GM23338 (cell line): ENCODE results near the gene TRPM1. TPM values are rescaled to one million over a fixed set of nuclear protein-coding genes. Genes with fewer than 3 reads are reported as not detected.

Experiments
- ATAC-seq: fragments of 200-7000 bp; cut with Tn5 transposase; 3 replicates; pipeline ENCODE4 v1.9.1; 2020
- DNase-seq: peaks from one replicate; pipeline ENCODE4 v3.0.0-alpha.2; 2015; ENCODE audit warnings: low spot score
- H2AFZ ChIP-seq: fragments of 200-600 bp; sonication (generic); 2 replicates; pipeline ENCODE4 v1.8.0; 2016; ENCODE audit warnings: antibody characterized with exemption, mild to moderate bottlenecking, moderate library complexity
- H3F3A ChIP-seq: fragments of 200-600 bp; sonication (generic); replicated peaks from 2 replicates; pipeline ENCODE4 v1.8.0; 2017; ENCODE audit warnings: antibody characterized with exemption, mixed run types, low read depth
- H3K27ac ChIP-seq: fragments of 200-600 bp; sonication (generic); 2 replicates; pipeline ENCODE4 v1.6.1; 2016; ENCODE audit warnings: low read depth
- H3K27me3 ChIP-seq: fragments of 200-600 bp; sonication (generic); 2 replicates; pipeline ENCODE4 v1.8.0; 2016; ENCODE audit warnings: mild to moderate bottlenecking, mixed run types, moderate library complexity; ENCODE audit not compliant: insufficient read depth
- H3K36me3 ChIP-seq: fragments of 200-600 bp; sonication (generic); 2 replicates; pipeline ENCODE4 v1.8.0; 2016; ENCODE audit warnings: mild to moderate bottlenecking; ENCODE audit not compliant: insufficient read depth
- H3K4me1 ChIP-seq: fragments of 200-600 bp; sonication (generic); 2 replicates; pipeline ENCODE4 v1.8.0; 2016; ENCODE audit warnings: mild to moderate bottlenecking, moderate library complexity; ENCODE audit not compliant: insufficient read depth
- H3K4me2 ChIP-seq: fragments of 200-600 bp; sonication (generic); 2 replicates; pipeline ENCODE4 v1.7.1; 2017; ENCODE audit warnings: mixed run types
- H3K4me3 ChIP-seq: fragments of 200-600 bp; sonication (generic); 2 replicates; pipeline ENCODE4 v1.6.1; 2016; ENCODE audit warnings: mixed run types
- H3K79me2 ChIP-seq: fragments of 200-600 bp; sonication (generic); replicated peaks from 2 replicates; pipeline ENCODE4 v1.8.0; 2017; ENCODE audit warnings: mild to moderate bottlenecking; ENCODE audit not compliant: insufficient read depth
- H3K9me2 ChIP-seq: fragments of 200-600 bp; sonication (generic); 2 replicates; pipeline ENCODE4 v1.8.0; 2017; ENCODE audit not compliant: insufficient read depth
- H4K20me1 ChIP-seq: fragments of 200-600 bp; sonication (generic); replicated peaks from 2 replicates; pipeline ENCODE4 v1.8.0; 2017; ENCODE audit warnings: mild to moderate bottlenecking; ENCODE audit not compliant: insufficient read depth
- H3K27ac Mint-ChIP-seq: 2 replicates; pipeline ENCODE4 v1.8.0; 2020; ENCODE audit warnings: inconsistent platforms, mild to moderate bottlenecking, moderate library complexity, mixed read lengths
- H3K27me3 Mint-ChIP-seq: 3 replicates; pipeline ENCODE4 v1.8.0; 2022; ENCODE audit warnings: low read depth, mild to moderate bottlenecking, moderate library complexity, mixed read lengths, inconsistent platforms; ENCODE audit not compliant: insufficient read depth, poor library complexity
- H3K36me3 Mint-ChIP-seq: 3 replicates; pipeline ENCODE4 v1.8.0; 2021; ENCODE audit warnings: low read depth, mild to moderate bottlenecking, inconsistent platforms, moderate library complexity, mixed read lengths
- H3K4me1 Mint-ChIP-seq: 3 replicates; pipeline ENCODE4 v1.8.0; 2020; ENCODE audit warnings: mild to moderate bottlenecking, inconsistent platforms, mixed read lengths
- H3K4me3 Mint-ChIP-seq: 3 replicates; pipeline ENCODE4 v1.8.0; 2021; ENCODE audit warnings: moderate library complexity, mild to moderate bottlenecking, inconsistent platforms, mixed read lengths
- H3K9me3 Mint-ChIP-seq: 3 replicates; pipeline ENCODE4 v1.8.0; 2020; ENCODE audit warnings: moderate library complexity, mild to moderate bottlenecking, inconsistent platforms, mixed read lengths
- CREB1 ChIP-seq: fragments of 250-450 bp; sonication (Bioruptor Pico); IDR thresholded peaks from 2 replicates; pipeline ENCODE4 v1.5.0; 2020; ENCODE audit warnings: low read depth, mild to moderate bottlenecking, moderate library complexity
- EZH2 ChIP-seq: fragments of 200-600 bp; sonication (generic); IDR thresholded peaks from one replicate; pipeline ENCODE4 v1.8.0; 2017; ENCODE audit warnings: antibody characterized with exemption, mild to moderate bottlenecking, low read depth; ENCODE audit not compliant: unreplicated experiment
- EZH2phosphoT487 ChIP-seq: fragments of 200-600 bp; sonication (generic); IDR thresholded peaks from one replicate; pipeline ENCODE4 v1.8.1; 2018; ENCODE audit warnings: antibody characterized with exemption; ENCODE audit not compliant: unreplicated experiment
- JUNB ChIP-seq: IDR thresholded peaks from one replicate; pipeline ENCODE4 v1.6.1; 2016; ENCODE audit warnings: antibody characterized with exemption; ENCODE audit not compliant: unreplicated experiment
- NANOG ChIP-seq: IDR thresholded peaks from 2 replicates; pipeline ENCODE4 v1.6.1; 2016; ENCODE audit warnings: antibody characterized with exemption, borderline replicate concordance
- POLR2AphosphoS5 ChIP-seq: IDR thresholded peaks from 2 replicates; pipeline ENCODE4 v1.6.1; 2016; ENCODE audit warnings: antibody characterized with exemption, low read depth
- STAT1 ChIP-seq: IDR thresholded peaks from one replicate; pipeline ENCODE4 v1.6.1; 2016; ENCODE audit warnings: antibody characterized with exemption; ENCODE audit not compliant: unreplicated experiment
- ZNF114 ChIP-seq: fragments of 250-450 bp; sonication (Bioruptor Pico); IDR thresholded peaks from 2 replicates; pipeline ENCODE4 v1.5.0; 2020; ENCODE audit warnings: mild to moderate bottlenecking, moderate library complexity
- ZNF331 ChIP-seq: fragments of 250-450 bp; sonication (Bioruptor Pico); IDR thresholded peaks from 2 replicates; pipeline ENCODE4 v1.5.0; 2020; ENCODE audit warnings: low read depth, mild to moderate bottlenecking, moderate library complexity
- ZNF462 ChIP-seq: fragments of 250-450 bp; sonication (Bioruptor Pico); IDR thresholded peaks from 2 replicates; pipeline ENCODE4 v1.5.0; 2020; ENCODE audit warnings: mild to moderate bottlenecking, moderate library complexity
- polyA plus RNA-seq: library from polyadenylated mRNA; unstranded; fragments of >200 nt; fragmentation: Nextera tagmentation; extraction: Ambion mirVana; gene quantifications from 2 replicates; pipeline ENCODE4 v1.2.1, GENCODE V29; 2016
- total RNA-seq: library from RNA; depleted of rRNA; stranded (reverse); fragments of >200 nt; shearing (Covaris generic); gene quantifications from 2 replicates; pipeline ENCODE4 v1.2.3, GENCODE V29; 2014
- TF ChIP-seq, protein P1 (sequence below), 2 experiments: fragments of 200-600 bp in 1 of 2; sonication (generic) in 1 of 2; conservative IDR thresholded peaks; 2 replicates each; pipeline versions ENCODE4 v1.5.1 to v1.6.1; 2016 to 2017; ENCODE audit warnings: antibody characterized with exemption in 2 of 2, low read depth in 2 of 2, mild to moderate bottlenecking in 2 of 2, moderate library complexity in 1 of 2
- TF ChIP-seq, protein P2 (sequence below): IDR thresholded peaks from one replicate; pipeline ENCODE4 v1.6.1; 2018; ENCODE audit warnings: antibody characterized with exemption; ENCODE audit not compliant: unreplicated experiment
- TF ChIP-seq, protein P3 (sequence below): IDR thresholded peaks from 2 replicates; pipeline ENCODE4 v1.6.1; 2016; ENCODE audit warnings: antibody characterized with exemption

Gene TRPM1
- total and polyA plus RNA-seq, 2 experiments from 2014 or later: 0.19 TPM; not detected in 1

GRCh38 chr15:31001702-31002101, 99.8 kb downstream of the TRPM1 start:
- H3K4me3 ChIP-seq: no peak overlapping the region
- no peaks in the 10 kb centered on the region for H3K27me3 ChIP-seq
- no peak overlapping the region for H3K27ac ChIP-seq
- H3K9me2 ChIP-seq: no peaks in the 10 kb centered on the region
- H3K4me1 Mint-ChIP-seq: peaks cover 17% of the 10 kb centered on the region
- no peak overlapping the region for H2AFZ ChIP-seq
- H3K36me3 ChIP-seq: no peaks in the 10 kb centered on the region
- no peak overlapping the region for H3K27ac Mint-ChIP-seq
- H3K4me3 Mint-ChIP-seq: no peak overlapping the region
- H3K36me3 Mint-ChIP-seq: no peaks in the 10 kb centered on the region
- ATAC-seq (no peak), DNase-seq (no peak)
- no peaks in the 10 kb centered on the region for H3K79me2 ChIP-seq
- H3K9me3 Mint-ChIP-seq: no peaks in the 10 kb centered on the region; the same call in 2 of the 3 replicates
- no peak overlapping the region for H3K4me2 ChIP-seq
- H3K27me3 Mint-ChIP-seq: peaks cover 2% of the 10 kb centered on the region
- H4K20me1 ChIP-seq: no peaks in the 10 kb centered on the region
- no peaks in the 10 kb centered on the region for H3F3A ChIP-seq
- no peak for TF ChIP-seq STAT1
- TF ChIP-seq ZNF331 (CRISPR knock-in tag): no peak
- TF ChIP-seq EZH2: no peak
- TF ChIP-seq, protein P1, sequence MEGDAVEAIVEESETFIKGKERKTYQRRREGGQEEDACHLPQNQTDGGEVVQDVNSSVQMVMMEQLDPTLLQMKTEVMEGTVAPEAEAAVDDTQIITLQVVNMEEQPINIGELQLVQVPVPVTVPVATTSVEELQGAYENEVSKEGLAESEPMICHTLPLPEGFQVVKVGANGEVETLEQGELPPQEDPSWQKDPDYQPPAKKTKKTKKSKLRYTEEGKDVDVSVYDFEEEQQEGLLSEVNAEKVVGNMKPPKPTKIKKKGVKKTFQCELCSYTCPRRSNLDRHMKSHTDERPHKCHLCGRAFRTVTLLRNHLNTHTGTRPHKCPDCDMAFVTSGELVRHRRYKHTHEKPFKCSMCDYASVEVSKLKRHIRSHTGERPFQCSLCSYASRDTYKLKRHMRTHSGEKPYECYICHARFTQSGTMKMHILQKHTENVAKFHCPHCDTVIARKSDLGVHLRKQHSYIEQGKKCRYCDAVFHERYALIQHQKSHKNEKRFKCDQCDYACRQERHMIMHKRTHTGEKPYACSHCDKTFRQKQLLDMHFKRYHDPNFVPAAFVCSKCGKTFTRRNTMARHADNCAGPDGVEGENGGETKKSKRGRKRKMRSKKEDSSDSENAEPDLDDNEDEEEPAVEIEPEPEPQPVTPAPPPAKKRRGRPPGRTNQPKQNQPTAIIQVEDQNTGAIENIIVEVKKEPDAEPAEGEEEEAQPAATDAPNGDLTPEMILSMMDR (conservative IDR thresholded peaks at IDR 0.05; ENCODE audit: low read depth in 2 of 2): no peak
- no peak for TF ChIP-seq CREB1
- TF ChIP-seq, protein P2, sequence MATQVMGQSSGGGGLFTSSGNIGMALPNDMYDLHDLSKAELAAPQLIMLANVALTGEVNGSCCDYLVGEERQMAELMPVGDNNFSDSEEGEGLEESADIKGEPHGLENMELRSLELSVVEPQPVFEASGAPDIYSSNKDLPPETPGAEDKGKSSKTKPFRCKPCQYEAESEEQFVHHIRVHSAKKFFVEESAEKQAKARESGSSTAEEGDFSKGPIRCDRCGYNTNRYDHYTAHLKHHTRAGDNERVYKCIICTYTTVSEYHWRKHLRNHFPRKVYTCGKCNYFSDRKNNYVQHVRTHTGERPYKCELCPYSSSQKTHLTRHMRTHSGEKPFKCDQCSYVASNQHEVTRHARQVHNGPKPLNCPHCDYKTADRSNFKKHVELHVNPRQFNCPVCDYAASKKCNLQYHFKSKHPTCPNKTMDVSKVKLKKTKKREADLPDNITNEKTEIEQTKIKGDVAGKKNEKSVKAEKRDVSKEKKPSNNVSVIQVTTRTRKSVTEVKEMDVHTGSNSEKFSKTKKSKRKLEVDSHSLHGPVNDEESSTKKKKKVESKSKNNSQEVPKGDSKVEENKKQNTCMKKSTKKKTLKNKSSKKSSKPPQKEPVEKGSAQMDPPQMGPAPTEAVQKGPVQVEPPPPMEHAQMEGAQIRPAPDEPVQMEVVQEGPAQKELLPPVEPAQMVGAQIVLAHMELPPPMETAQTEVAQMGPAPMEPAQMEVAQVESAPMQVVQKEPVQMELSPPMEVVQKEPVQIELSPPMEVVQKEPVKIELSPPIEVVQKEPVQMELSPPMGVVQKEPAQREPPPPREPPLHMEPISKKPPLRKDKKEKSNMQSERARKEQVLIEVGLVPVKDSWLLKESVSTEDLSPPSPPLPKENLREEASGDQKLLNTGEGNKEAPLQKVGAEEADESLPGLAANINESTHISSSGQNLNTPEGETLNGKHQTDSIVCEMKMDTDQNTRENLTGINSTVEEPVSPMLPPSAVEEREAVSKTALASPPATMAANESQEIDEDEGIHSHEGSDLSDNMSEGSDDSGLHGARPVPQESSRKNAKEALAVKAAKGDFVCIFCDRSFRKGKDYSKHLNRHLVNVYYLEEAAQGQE: no peak
- TF ChIP-seq EZH2phosphoT487: no peak
- TF ChIP-seq ZNF462: no peak
- TF ChIP-seq, protein P3, sequence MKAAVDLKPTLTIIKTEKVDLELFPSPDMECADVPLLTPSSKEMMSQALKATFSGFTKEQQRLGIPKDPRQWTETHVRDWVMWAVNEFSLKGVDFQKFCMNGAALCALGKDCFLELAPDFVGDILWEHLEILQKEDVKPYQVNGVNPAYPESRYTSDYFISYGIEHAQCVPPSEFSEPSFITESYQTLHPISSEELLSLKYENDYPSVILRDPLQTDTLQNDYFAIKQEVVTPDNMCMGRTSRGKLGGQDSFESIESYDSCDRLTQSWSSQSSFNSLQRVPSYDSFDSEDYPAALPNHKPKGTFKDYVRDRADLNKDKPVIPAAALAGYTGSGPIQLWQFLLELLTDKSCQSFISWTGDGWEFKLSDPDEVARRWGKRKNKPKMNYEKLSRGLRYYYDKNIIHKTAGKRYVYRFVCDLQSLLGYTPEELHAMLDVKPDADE: no peak
- no peak for TF ChIP-seq POLR2AphosphoS5
- no peak for TF ChIP-seq NANOG
- no peak for TF ChIP-seq ZNF114 (CRISPR knock-in tag)
- TF ChIP-seq JUNB: no peak
- H3K4me1 ChIP-seq: peaks cover 14% of the 10 kb centered on the region; the same call in 1 of the 2 replicates
